ENCODE results near the gene KNDC1. TPM values are rescaled to one million over a fixed set of nuclear protein-coding genes. Genes with fewer than 3 reads are reported as not detected.

Gene KNDC1
- total and polyA plus RNA-seq, 2 donors (not counting 3 experiments of a cell fraction or from before 2014, with no cell fraction given): not detected

GRCh38 chr10:133167693-133168616 lies 7.9 kb downstream of the KNDC1 start:
- intact Hi-C loops (cut with micrococcal nuclease): no loop called here
- TF ChIP-seq FOS (IDR thresholded peaks at IDR 0.05; ENCODE audit: borderline replicate concordance, insufficient read depth, low read length) (no peak), POLR2AphosphoS5 (IDR thresholded peaks at IDR 0.05; ENCODE audit: insufficient read depth, low read depth, low read length) (no peak), MYC (IDR thresholded peaks at IDR 0.05; ENCODE audit: low read depth, low read length) (no peak), GATA2 (IDR thresholded peaks at IDR 0.05; ENCODE audit: insufficient read depth, insufficient read length, low read depth, low read length) (no peak)
- TF ChIP-seq, protein P1, sequence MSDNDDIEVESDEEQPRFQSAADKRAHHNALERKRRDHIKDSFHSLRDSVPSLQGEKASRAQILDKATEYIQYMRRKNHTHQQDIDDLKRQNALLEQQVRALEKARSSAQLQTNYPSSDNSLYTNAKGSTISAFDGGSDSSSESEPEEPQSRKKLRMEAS (IDR thresholded peaks at IDR 0.05; ENCODE audit: insufficient read depth, insufficient read length): no peak
- POLR2A ChIA-PET: no interaction called here
- no peaks in the 10 kb centered on the region for H3K9me1 ChIP-seq (replicated peaks; ENCODE audit: control insufficient read depth, extremely low read depth, insufficient read depth, low read length)
- CTCF ChIA-PET: no interaction called here
- no peaks in the 10 kb centered on the region for H3K79me2 ChIP-seq (ENCODE audit: control insufficient read depth, insufficient read depth, low read length)
- dilution Hi-C loops (cut with MboI; ENCODE audit: extremely low pct_ligation_motif_present, low sequenced_read_pairs): no loop called here
- no peak overlapping the region for H3K27ac ChIP-seq (ENCODE audit: insufficient read depth, low read depth, low read length)
- FAIRE-seq (no peak), DNase-seq (ENCODE audit: low read depth, low spot score) (no peak)
- no TSS peak for BruUV-seq (replicated peaks)
- no peak overlapping the region for H3K4me3 ChIP-seq (replicated peaks in 1 of 3; ENCODE audit: insufficient read depth in 1 of 3, low read depth in 1 of 3, low read length in 3 of 3)
- no peak overlapping the region for H3K4me2 ChIP-seq (ENCODE audit: insufficient read depth, low read length)
- no peak overlapping the region for H2AFZ ChIP-seq (ENCODE audit: low read depth, low read length)
- no peak overlapping the region for H3K9ac ChIP-seq (replicated peaks; ENCODE audit: extremely low read depth, insufficient read depth, low read length)
- H3K36me3 ChIP-seq (ENCODE audit: control insufficient read depth in 2 of 2, extremely low read depth in 1 of 2, insufficient read depth in 2 of 2, low read length in 2 of 2): no peaks in the 10 kb centered on the region
- no peaks in the 10 kb centered on the region for H4K20me1 ChIP-seq (replicated peaks; ENCODE audit: control insufficient read depth, extremely low read depth, insufficient read depth, low read length)
- H3K4me1 ChIP-seq (ENCODE audit: control insufficient read depth, extremely low read depth, insufficient read depth, low read length): no peaks in the 10 kb centered on the region
- H3K9me3 ChIP-seq (replicated peaks; ENCODE audit: control insufficient read depth, insufficient read depth, low read length): no peaks in the 10 kb centered on the region
- no peaks in the 10 kb centered on the region for H3K27me3 ChIP-seq (ENCODE audit: control insufficient read depth in 2 of 2, insufficient read depth in 2 of 2, low read length in 2 of 2)

GRCh38 chr10:133168617-133169031 lies 8.6 kb downstream of the KNDC1 start:
- intact Hi-C loops (cut with micrococcal nuclease) (no loop called here), dilution Hi-C loops (cut with MboI; ENCODE audit: extremely low pct_ligation_motif_present, low sequenced_read_pairs) (no loop called here)
- Histone ChIP-seq H4K20me1 (replicated peaks; ENCODE audit: control insufficient read depth, extremely low read depth, insufficient read depth, low read length) (no peaks in the 10 kb centered on the region), H3K27ac (ENCODE audit: insufficient read depth, low read depth, low read length) (no peak overlapping the region), H3K9me3 (replicated peaks; ENCODE audit: control insufficient read depth, insufficient read depth, low read length) (no peaks in the 10 kb centered on the region), H3K79me2 (ENCODE audit: control insufficient read depth, insufficient read depth, low read length) (no peaks in the 10 kb centered on the region), H3K9me1 (replicated peaks; ENCODE audit: control insufficient read depth, extremely low read depth, insufficient read depth, low read length) (no peaks in the 10 kb centered on the region), H3K4me1 (ENCODE audit: control insufficient read depth, extremely low read depth, insufficient read depth, low read length) (no peaks in the 10 kb centered on the region), H2AFZ (ENCODE audit: low read depth, low read length) (no peak overlapping the region), H3K4me2 (ENCODE audit: insufficient read depth, low read length) (no peak overlapping the region), H3K4me3 (replicated peaks in 1 of 3; ENCODE audit: insufficient read depth in 1 of 3, low read depth in 1 of 3, low read length in 3 of 3) (no peak overlapping the region), H3K27me3 (ENCODE audit: control insufficient read depth in 2 of 2, insufficient read depth in 2 of 2, low read length in 2 of 2) (no peaks in the 10 kb centered on the region), H3K36me3 (ENCODE audit: control insufficient read depth in 2 of 2, extremely low read depth in 1 of 2, insufficient read depth in 2 of 2, low read length in 2 of 2) (no peaks in the 10 kb centered on the region), H3K9ac (replicated peaks; ENCODE audit: extremely low read depth, insufficient read depth, low read length) (no peak overlapping the region)
- BruUV-seq (replicated peaks): no TSS peak
- FAIRE-seq: no peak
- no peak for DNase-seq (ENCODE audit: low read depth, low spot score)
- CTCF ChIA-PET: no interaction called here
- POLR2A ChIA-PET: no interaction called here
- TF ChIP-seq GATA2 (IDR thresholded peaks at IDR 0.05; ENCODE audit: insufficient read depth, insufficient read length, low read depth, low read length) (no peak), POLR2A (IDR thresholded peaks at IDR 0.05; ENCODE audit: low read depth, low read length) (no peak), POLR2AphosphoS5 (IDR thresholded peaks at IDR 0.05; ENCODE audit: insufficient read depth, low read depth, low read length) (no peak), FOS (IDR thresholded peaks at IDR 0.05; ENCODE audit: borderline replicate concordance, insufficient read depth, low read length) (no peak), MYC (IDR thresholded peaks at IDR 0.05; ENCODE audit: low read depth, low read length) (no peak), EZH2 (IDR thresholded peaks at IDR 0.05; ENCODE audit: borderline replicate concordance, low read depth, low read length, severe bottlenecking) (no peak), JUN (IDR thresholded peaks at IDR 0.05; ENCODE audit: borderline replicate concordance, insufficient read depth, insufficient read length, low read depth) (no peak)
- TF ChIP-seq, protein P1 (IDR thresholded peaks at IDR 0.05; ENCODE audit: insufficient read depth, insufficient read length): no peak
- TF ChIP-seq, protein P2, sequence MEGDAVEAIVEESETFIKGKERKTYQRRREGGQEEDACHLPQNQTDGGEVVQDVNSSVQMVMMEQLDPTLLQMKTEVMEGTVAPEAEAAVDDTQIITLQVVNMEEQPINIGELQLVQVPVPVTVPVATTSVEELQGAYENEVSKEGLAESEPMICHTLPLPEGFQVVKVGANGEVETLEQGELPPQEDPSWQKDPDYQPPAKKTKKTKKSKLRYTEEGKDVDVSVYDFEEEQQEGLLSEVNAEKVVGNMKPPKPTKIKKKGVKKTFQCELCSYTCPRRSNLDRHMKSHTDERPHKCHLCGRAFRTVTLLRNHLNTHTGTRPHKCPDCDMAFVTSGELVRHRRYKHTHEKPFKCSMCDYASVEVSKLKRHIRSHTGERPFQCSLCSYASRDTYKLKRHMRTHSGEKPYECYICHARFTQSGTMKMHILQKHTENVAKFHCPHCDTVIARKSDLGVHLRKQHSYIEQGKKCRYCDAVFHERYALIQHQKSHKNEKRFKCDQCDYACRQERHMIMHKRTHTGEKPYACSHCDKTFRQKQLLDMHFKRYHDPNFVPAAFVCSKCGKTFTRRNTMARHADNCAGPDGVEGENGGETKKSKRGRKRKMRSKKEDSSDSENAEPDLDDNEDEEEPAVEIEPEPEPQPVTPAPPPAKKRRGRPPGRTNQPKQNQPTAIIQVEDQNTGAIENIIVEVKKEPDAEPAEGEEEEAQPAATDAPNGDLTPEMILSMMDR (IDR thresholded peaks at IDR 0.05; ENCODE audit: extremely low read depth in 1 of 2, insufficient read depth in 1 of 2, low read depth in 1 of 2, low read length in 2 of 2): no peak
